GM12878 (cell line): Measurements from ENCODE around the gene SPHK1. TPM values are rescaled to one million over a fixed set of nuclear protein-coding genes. Genes with fewer than 3 reads are reported as not detected.

Experiments
- ATAC-seq: fragments of 200-7000 bp; cut with Tn5 transposase; 3 replicates; pipeline ENCODE4 v1.9.1; 2020; ENCODE audit warnings: mild to moderate bottlenecking, moderate library complexity
- BruUV-seq: library from RNA; stranded (reverse); fragments of 400-500 nt; replicated peaks from 2 replicates; lab custom pipeline; 2021; lab: Mats Ljungman, UMichigan
- CTCF ChIA-PET: fragments of 300-600 bp; sonication (Branson Sonifier 250); formaldehyde crosslinking; extraction: SDS; loops from one replicate; lab custom pipeline; 2021; ENCODE audit warnings: inconsistent platforms; lab: Yijun Ruan, JAX
- POLR2A ChIA-PET: fragments of 350-600 bp; formaldehyde crosslinking; extraction: SDS; loops from one replicate; lab custom pipeline; 2021; ENCODE audit warnings: inconsistent platforms; lab: Charles Lee
- RAD21 ChIA-PET: fragments of 300-600 bp; sonication (Branson Sonifier 250); formaldehyde crosslinking; loops from one replicate; lab custom pipeline; 2023; ENCODE audit warnings: antibody characterized with exemption; ENCODE audit not compliant: unreplicated experiment; lab: Charles Lee
- SMC1A ChIA-PET: fragments of 300-600 bp; sonication (Branson Sonifier 250); formaldehyde crosslinking; loops from one replicate; lab custom pipeline; 2023; ENCODE audit not compliant: unreplicated experiment, uncharacterized antibody; lab: Charles Lee
- DNase-seq: peaks from one replicate; pipeline ENCODE4 v3.0.0-alpha.2; 2011; ENCODE audit warnings: low read depth, low spot score
- FAIRE-seq: peaks from 3 replicates; lab custom pipeline; 2011; peaks lifted over from hg19 to GRCh38; lab: Jason Lieb, UNC
- H2AFZ ChIP-seq: 2 replicates; pipeline ENCODE4 v1.6.0; 2011; ENCODE audit warnings: low read depth, low read length, control low read depth; ENCODE audit not compliant: control insufficient read depth
- H3K27ac ChIP-seq: 2 replicates; pipeline ENCODE4 v1.5.1; 2011; ENCODE audit warnings: control low read depth; ENCODE audit not compliant: control insufficient read depth, insufficient read depth
- H3K27me3 ChIP-seq, 2 experiments: replicated peaks in 1 of 2; 2 replicates each; pipeline versions ENCODE4 v1.6.0 to v1.6.1; 2011; ENCODE audit warnings: low read length in 1 of 2; ENCODE audit not compliant: control insufficient read depth in 2 of 2, insufficient read depth in 2 of 2
- H3K36me3 ChIP-seq, 2 experiments: 2 replicates each; pipeline ENCODE4 v1.5.1; 2011; ENCODE audit warnings: low read length in 1 of 2; ENCODE audit not compliant: control insufficient read depth in 2 of 2, insufficient read depth in 2 of 2
- H3K4me1 ChIP-seq: 2 replicates; pipeline ENCODE4 v1.6.1; 2011; ENCODE audit warnings: mild to moderate bottlenecking, low read length, moderate library complexity, mixed read lengths; ENCODE audit not compliant: control insufficient read depth, insufficient read depth
- H3K4me2 ChIP-seq: 2 replicates; pipeline ENCODE4 v1.6.0; 2011; ENCODE audit warnings: control low read depth; ENCODE audit not compliant: control insufficient read depth, insufficient read depth
- H3K4me3 ChIP-seq: fragments of 200-600 bp; sonication (generic); 2 replicates; pipeline ENCODE4 v1.5.1; 2016
- H3K79me2 ChIP-seq: 2 replicates; pipeline ENCODE4 v1.6.0; 2011; ENCODE audit warnings: low read length; ENCODE audit not compliant: control insufficient read depth, insufficient read depth
- H3K9ac ChIP-seq: 2 replicates; pipeline ENCODE4 v1.8.0; 2011; ENCODE audit warnings: low read length, control low read depth, mixed read lengths; ENCODE audit not compliant: control insufficient read depth, insufficient read depth
- H3K9me3 ChIP-seq: replicated peaks from 3 replicates; pipeline ENCODE4 v1.5.1; 2011; ENCODE audit warnings: mild to moderate bottlenecking, low read length; ENCODE audit not compliant: control insufficient read depth, insufficient read depth
- H4K20me1 ChIP-seq: 2 replicates; pipeline ENCODE4 v1.6.0; 2011; ENCODE audit not compliant: control insufficient read depth, insufficient read depth
- ASH2L ChIP-seq: fragments of 300-600, 200-600 bp; sonication (generic); IDR thresholded peaks from 2 replicates; pipeline ENCODE4 v1.6.1; 2017; ENCODE audit warnings: low read depth, mild to moderate bottlenecking, borderline replicate concordance
- CREM ChIP-seq: IDR thresholded peaks from 2 replicates; pipeline ENCODE4 v1.6.1; 2014; ENCODE audit warnings: antibody characterized with exemption, low read depth
- MEF2B ChIP-seq: fragments of 450-650 bp; IDR thresholded peaks from 2 replicates; pipeline ENCODE4 v1.6.1; 2018; ENCODE audit warnings: mild to moderate bottlenecking, moderate library complexity; ENCODE audit not compliant: partially characterized antibody, poor library complexity, severe bottlenecking
- PAX8 ChIP-seq: fragments of 450-650 bp; IDR thresholded peaks from 2 replicates; pipeline ENCODE4 v1.6.1; 2017; ENCODE audit warnings: mild to moderate bottlenecking, moderate library complexity
- RFX5 ChIP-seq: IDR thresholded peaks from 2 replicates; pipeline ENCODE4 v1.6.1; 2011; ENCODE audit warnings: low read depth, low read length, improper control_type of control experiment
- SUPT20H ChIP-seq: IDR thresholded peaks from 2 replicates; pipeline ENCODE4 v1.6.1; 2011; ENCODE audit warnings: low read depth, mild to moderate bottlenecking, low read length, moderate library complexity, borderline replicate concordance; ENCODE audit not compliant: control insufficient read depth
- WRNIP1 ChIP-seq: IDR thresholded peaks from 2 replicates; pipeline ENCODE4 v1.6.1; 2011; ENCODE audit warnings: low read depth, low read length, improper control_type of control experiment, borderline replicate concordance
- WGBS: methylation state at CpG from one replicate; pipeline ENCODE4 v1.1.6; 2016; ENCODE audit warnings: low lambda C conversion rate; ENCODE audit not compliant: insufficient replicate concordance, insufficient coverage; ENCODE audit errors: missing lambda C conversion rate; 5-methylcytosine and 5-hydroxymethylcytosine counted together
- in situ Hi-C: fragments of 300-500 bp; cut with MboI; formaldehyde crosslinking; loops from 9 replicates; pipeline ENCODE4 v1.14.3; 2018; ENCODE audit warnings: mixed read lengths
- intact Hi-C: fragments of 100-400 bp; cut with micrococcal nuclease; formaldehyde crosslinking; loops from one replicate; pipeline ENCODE4 v1.14.2; 2022; ENCODE audit not compliant: unreplicated experiment
- polyA plus RNA-seq, 11 experiments: library from polyadenylated mRNA; depleted of rRNA in 4 of 11; unstranded in 6 of 11; stranded (reverse) in 5 of 11; fragments of >200 nt; fragmentation: Nextera tagmentation in 4 of 11; fragmentation: Illumina TruSeq in 1 of 11; extraction: Ambion mirVana in 4 of 11; extraction: Trizol in 1 of 11; gene quantifications; 1 replicate in 1 of 11; 2 replicates in 10 of 11; pipeline versions ENCODE4 v1.2.1 to v1.2.3, GENCODE V29; 2011 to 2016; ENCODE audit warnings: inconsistent platforms in 2 of 11, missing spikeins in 2 of 11, low read depth in 1 of 11
- total RNA-seq, 4 experiments: library from RNA; depleted of rRNA in 3 of 4; stranded (reverse); fragments of >200 nt in 3 of 4; fragmentation: Illumina TruSeq in 1 of 4; extraction: Trizol in 1 of 4; gene quantifications; 2 replicates each; pipeline versions ENCODE4 v1.2.1 to v1.2.3, GENCODE V29; 2013 to 2021
- TF ChIP-seq, protein P1 (sequence below): fragments of 450-650 bp; IDR thresholded peaks from 2 replicates; pipeline ENCODE4 v1.6.1; 2017; ENCODE audit warnings: mild to moderate bottlenecking, moderate library complexity
- TF ChIP-seq, protein P2 (sequence below): fragments of 450-650 bp; IDR thresholded peaks from 2 replicates; pipeline ENCODE4 v1.6.1; 2016; ENCODE audit warnings: mild to moderate bottlenecking
- TF ChIP-seq, protein P3 (sequence below): fragments of 450-650 bp; IDR thresholded peaks from 2 replicates; pipeline ENCODE4 v1.6.1; 2017; ENCODE audit warnings: low read depth, mild to moderate bottlenecking, moderate library complexity
- TF ChIP-seq, protein P4 (sequence below): IDR thresholded peaks from 2 replicates; pipeline ENCODE4 v1.6.1; 2012; ENCODE audit warnings: low read depth, low read length, improper control_type of control experiment
- TF ChIP-seq, protein P5 (sequence below): IDR thresholded peaks from 2 replicates; pipeline ENCODE4 v1.6.1; 2011; ENCODE audit warnings: low read depth, mild to moderate bottlenecking, low read length, moderate library complexity, borderline replicate concordance; ENCODE audit errors: extremely low read depth

Gene SPHK1
- total and polyA plus RNA-seq, 10 of the 15 experiments (the other 5 are each of a cell fraction or from before 2014, with no cell fraction given) = 0.09 to 1.1 (median 0.36) TPM; not detected in 2

DNA sequence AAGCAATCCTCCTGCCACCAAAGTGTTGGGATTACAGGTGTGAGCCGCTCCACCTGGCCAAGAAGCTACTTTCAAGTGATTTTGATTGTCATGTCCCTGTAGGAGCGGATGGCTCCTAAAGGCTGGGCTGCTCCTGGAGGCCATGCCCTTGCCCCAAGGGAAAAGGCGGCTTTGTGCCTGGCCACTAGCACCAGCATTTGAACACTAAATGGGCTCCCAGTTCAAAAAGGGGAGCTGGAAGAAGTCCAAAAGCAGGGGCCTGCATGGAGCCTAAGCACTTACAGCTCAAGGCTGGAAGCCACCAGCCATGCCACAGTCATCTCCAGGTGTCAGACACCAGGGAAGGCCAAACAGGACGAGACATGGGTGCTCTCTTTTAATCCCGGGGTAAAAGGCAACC is 26.8 kb downstream of the SPHK1 start:
- BruUV-seq = no TSS peak
- ChIA-PET SMC1A (interaction anchor here (1.1 to 3.5 kb wide), 4 partner anchors 14 to 47 kb away, joined by 3 to 11 read pairs (median 8); no protein-coding TSS in a partner anchor), POLR2A (no interaction called here), RAD21 (interaction anchor here (6.1 kb wide), 1 partner anchor 47 kb away, joined by 55 read pairs; no protein-coding TSS in a partner anchor), CTCF (interaction anchor here (0.8 to 9.8 kb wide), 6 partner anchors 12 to 91 kb away, joined by 3 to 142 read pairs (median 8); partner anchors contain the start of gene RHBDF2)
- intact Hi-C loops = no loop called here
- in situ Hi-C loops = no loop called here
- Histone ChIP-seq H2AFZ (no peak overlapping the region), H3K27me3 (no peaks in the 10 kb centered on the region), H3K4me2 (no peak overlapping the region), H3K27ac (no peak overlapping the region), H4K20me1 (peaks cover 2% of the 10 kb centered on the region), H3K4me3 (no peak overlapping the region), H3K9me3 (no peaks in the 10 kb centered on the region), H3K4me1 (peaks cover 12% of the 10 kb centered on the region), H3K36me3 (peaks cover 0 to 7% of the 10 kb centered on the region in 2 experiments; a peak in 2 of 4 replicates), H3K79me2 (peaks cover 8% of the 10 kb centered on the region), H3K9ac (no peak overlapping the region)
- WGBS = 97% methylated on average over 5 of the region's 5 CpGs
- DNase-seq (no peak), ATAC-seq (no peak), FAIRE-seq (no peak)
- TF ChIP-seq ASH2L (no peak), PAX8 (no peak), RFX5 (no peak), SUPT20H (no peak), MEF2B (no peak), WRNIP1 (no peak), CREM (no peak)
- TF ChIP-seq, protein P1, sequence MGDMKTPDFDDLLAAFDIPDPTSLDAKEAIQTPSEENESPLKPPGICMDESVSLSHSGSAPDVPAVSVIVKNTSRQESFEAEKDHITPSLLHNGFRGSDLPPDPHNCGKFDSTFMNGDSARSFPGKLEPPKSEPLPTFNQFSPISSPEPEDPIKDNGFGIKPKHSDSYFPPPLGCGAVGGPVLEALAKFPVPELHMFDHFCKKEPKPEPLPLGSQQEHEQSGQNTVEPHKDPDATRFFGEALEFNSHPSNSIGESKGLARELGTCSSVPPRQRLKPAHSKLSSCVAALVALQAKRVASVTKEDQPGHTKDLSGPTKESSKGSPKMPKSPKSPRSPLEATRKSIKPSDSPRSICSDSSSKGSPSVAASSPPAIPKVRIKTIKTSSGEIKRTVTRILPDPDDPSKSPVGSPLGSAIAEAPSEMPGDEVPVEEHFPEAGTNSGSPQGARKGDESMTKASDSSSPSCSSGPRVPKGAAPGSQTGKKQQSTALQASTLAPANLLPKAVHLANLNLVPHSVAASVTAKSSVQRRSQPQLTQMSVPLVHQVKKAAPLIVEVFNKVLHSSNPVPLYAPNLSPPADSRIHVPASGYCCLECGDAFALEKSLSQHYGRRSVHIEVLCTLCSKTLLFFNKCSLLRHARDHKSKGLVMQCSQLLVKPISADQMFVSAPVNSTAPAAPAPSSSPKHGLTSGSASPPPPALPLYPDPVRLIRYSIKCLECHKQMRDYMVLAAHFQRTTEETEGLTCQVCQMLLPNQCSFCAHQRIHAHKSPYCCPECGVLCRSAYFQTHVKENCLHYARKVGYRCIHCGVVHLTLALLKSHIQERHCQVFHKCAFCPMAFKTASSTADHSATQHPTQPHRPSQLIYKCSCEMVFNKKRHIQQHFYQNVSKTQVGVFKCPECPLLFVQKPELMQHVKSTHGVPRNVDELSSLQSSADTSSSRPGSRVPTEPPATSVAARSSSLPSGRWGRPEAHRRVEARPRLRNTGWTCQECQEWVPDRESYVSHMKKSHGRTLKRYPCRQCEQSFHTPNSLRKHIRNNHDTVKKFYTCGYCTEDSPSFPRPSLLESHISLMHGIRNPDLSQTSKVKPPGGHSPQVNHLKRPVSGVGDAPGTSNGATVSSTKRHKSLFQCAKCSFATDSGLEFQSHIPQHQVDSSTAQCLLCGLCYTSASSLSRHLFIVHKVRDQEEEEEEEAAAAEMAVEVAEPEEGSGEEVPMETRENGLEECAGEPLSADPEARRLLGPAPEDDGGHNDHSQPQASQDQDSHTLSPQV = no peak
- TF ChIP-seq, protein P2, sequence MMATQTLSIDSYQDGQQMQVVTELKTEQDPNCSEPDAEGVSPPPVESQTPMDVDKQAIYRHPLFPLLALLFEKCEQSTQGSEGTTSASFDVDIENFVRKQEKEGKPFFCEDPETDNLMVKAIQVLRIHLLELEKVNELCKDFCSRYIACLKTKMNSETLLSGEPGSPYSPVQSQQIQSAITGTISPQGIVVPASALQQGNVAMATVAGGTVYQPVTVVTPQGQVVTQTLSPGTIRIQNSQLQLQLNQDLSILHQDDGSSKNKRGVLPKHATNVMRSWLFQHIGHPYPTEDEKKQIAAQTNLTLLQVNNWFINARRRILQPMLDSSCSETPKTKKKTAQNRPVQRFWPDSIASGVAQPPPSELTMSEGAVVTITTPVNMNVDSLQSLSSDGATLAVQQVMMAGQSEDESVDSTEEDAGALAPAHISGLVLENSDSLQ = no peak
- TF ChIP-seq, protein P3, sequence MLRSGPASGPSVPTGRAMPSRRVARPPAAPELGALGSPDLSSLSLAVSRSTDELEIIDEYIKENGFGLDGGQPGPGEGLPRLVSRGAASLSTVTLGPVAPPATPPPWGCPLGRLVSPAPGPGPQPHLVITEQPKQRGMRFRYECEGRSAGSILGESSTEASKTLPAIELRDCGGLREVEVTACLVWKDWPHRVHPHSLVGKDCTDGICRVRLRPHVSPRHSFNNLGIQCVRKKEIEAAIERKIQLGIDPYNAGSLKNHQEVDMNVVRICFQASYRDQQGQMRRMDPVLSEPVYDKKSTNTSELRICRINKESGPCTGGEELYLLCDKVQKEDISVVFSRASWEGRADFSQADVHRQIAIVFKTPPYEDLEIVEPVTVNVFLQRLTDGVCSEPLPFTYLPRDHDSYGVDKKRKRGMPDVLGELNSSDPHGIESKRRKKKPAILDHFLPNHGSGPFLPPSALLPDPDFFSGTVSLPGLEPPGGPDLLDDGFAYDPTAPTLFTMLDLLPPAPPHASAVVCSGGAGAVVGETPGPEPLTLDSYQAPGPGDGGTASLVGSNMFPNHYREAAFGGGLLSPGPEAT = no peak
- TF ChIP-seq, protein P4, sequence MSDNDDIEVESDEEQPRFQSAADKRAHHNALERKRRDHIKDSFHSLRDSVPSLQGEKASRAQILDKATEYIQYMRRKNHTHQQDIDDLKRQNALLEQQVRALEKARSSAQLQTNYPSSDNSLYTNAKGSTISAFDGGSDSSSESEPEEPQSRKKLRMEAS = no peak
- TF ChIP-seq, protein P5, sequence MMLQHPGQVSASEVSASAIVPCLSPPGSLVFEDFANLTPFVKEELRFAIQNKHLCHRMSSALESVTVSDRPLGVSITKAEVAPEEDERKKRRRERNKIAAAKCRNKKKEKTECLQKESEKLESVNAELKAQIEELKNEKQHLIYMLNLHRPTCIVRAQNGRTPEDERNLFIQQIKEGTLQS = no peak
